HepG2 (cell line): ENCODE measurements around the gene CALD1. TPM values are rescaled to one million over a fixed set of nuclear protein-coding genes. Genes with fewer than 3 reads are reported as not detected.

ENCODE experiments used
- CSRNP1 ChIP-seq: sonication (generic); formaldehyde crosslinking; IDR thresholded peaks from 2 replicates; pipeline ENCODE4 v1.8.1; 2023; ENCODE audit warnings: mild to moderate bottlenecking, missing genetic modification reagents
- FIP1L1 ChIP-seq: fragments of 200-400 bp; formaldehyde crosslinking; IDR thresholded peaks from 2 replicates; pipeline ENCODE4 v1.6.1; 2018; ENCODE audit warnings: low read depth, mild to moderate bottlenecking, low read length, moderate library complexity, borderline replicate concordance; ENCODE audit not compliant: insufficient read depth
- FLYWCH1 ChIP-seq: sonication (generic); formaldehyde crosslinking; IDR thresholded peaks from 2 replicates; pipeline ENCODE4 v1.8.1; 2023; ENCODE audit warnings: mild to moderate bottlenecking, missing genetic modification reagents
- MED1 ChIP-seq: sonication (generic); formaldehyde crosslinking; IDR thresholded peaks from 2 replicates; pipeline ENCODE4 v1.4.0; 2020; ENCODE audit warnings: missing genetic modification reagents
- PAWR ChIP-seq: sonication (generic); formaldehyde crosslinking; IDR thresholded peaks from 2 replicates; pipeline ENCODE4 v1.4.0; 2020; ENCODE audit warnings: missing genetic modification reagents, mild to moderate bottlenecking, borderline replicate concordance
- PPARG ChIP-seq: conservative IDR thresholded peaks from 2 replicates; pipeline ENCODE4 v1.6.1; 2016; ENCODE audit warnings: missing biosample characterization, missing genetic modification reagents
- RXRB ChIP-seq: IDR thresholded peaks from 2 replicates; pipeline ENCODE4 v1.6.1; 2016; ENCODE audit warnings: borderline replicate concordance, missing genetic modification reagents, missing compliant biosample characterization
- TAF15 ChIP-seq: fragments of 200-400 bp; formaldehyde crosslinking; IDR thresholded peaks from one replicate; pipeline ENCODE4 v1.6.1; 2018; ENCODE audit warnings: mild to moderate bottlenecking, low read depth, low read length; ENCODE audit not compliant: poor library complexity, severe bottlenecking
- TBX3 ChIP-seq: fragments of 450-650 bp; IDR thresholded peaks from 2 replicates; pipeline ENCODE4 v1.6.1; 2017; ENCODE audit warnings: antibody characterized with exemption, mild to moderate bottlenecking, inconsistent platforms, borderline replicate concordance
- ZFP36 ChIP-seq: fragments of 150-350 bp; IDR thresholded peaks from 2 replicates; pipeline ENCODE4 v1.6.1; 2018; ENCODE audit warnings: borderline replicate concordance, low read length, low read depth; ENCODE audit not compliant: partially characterized antibody
- ZNF484 ChIP-seq: sonication (generic); formaldehyde crosslinking; IDR thresholded peaks from 2 replicates; pipeline ENCODE4 v1.5.1; 2020; ENCODE audit warnings: mild to moderate bottlenecking, low read depth, missing genetic modification reagents, borderline replicate concordance
- ZNF646 ChIP-seq: sonication (generic); formaldehyde crosslinking; IDR thresholded peaks from 2 replicates; pipeline ENCODE4 v1.9.0; 2021; ENCODE audit warnings: mild to moderate bottlenecking, missing genetic modification reagents
- ZNF746 ChIP-seq: sonication (generic); formaldehyde crosslinking; IDR thresholded peaks from 2 replicates; pipeline ENCODE4 v1.8.0; 2022; ENCODE audit warnings: mild to moderate bottlenecking, missing genetic modification reagents
- ZNF883 ChIP-seq: sonication (generic); formaldehyde crosslinking; IDR thresholded peaks from 2 replicates; pipeline ENCODE4 v1.5.1; 2020; ENCODE audit warnings: mild to moderate bottlenecking, missing genetic modification reagents; ENCODE audit errors: not compliant biosample characterization
- ZSCAN12 ChIP-seq: sonication (generic); formaldehyde crosslinking; IDR thresholded peaks from 2 replicates; pipeline ENCODE4 v1.9.0; 2021; ENCODE audit warnings: mild to moderate bottlenecking, missing genetic modification reagents
- ZSCAN9 ChIP-seq: IDR thresholded peaks from 2 replicates; pipeline ENCODE4 v1.6.1; 2016; ENCODE audit warnings: borderline replicate concordance
- polyA plus RNA-seq, 8 experiments: library from polyadenylated mRNA; depleted of rRNA in 3 of 8; stranded (reverse) in 7 of 8; unstranded in 1 of 8; fragments of >200 nt; fragmentation: Illumina TruSeq in 4 of 8; extraction: Trizol in 4 of 8; gene quantifications; 2 replicates each; pipeline versions ENCODE4 v1.2.1 to v1.2.3, GENCODE V29; 2011 to 2016; ENCODE audit warnings: low read depth in 4 of 8, missing spikeins in 1 of 8, mixed read lengths in 1 of 8; ENCODE audit not compliant: insufficient read depth in 1 of 8
- total RNA-seq, 5 experiments: library from RNA; depleted of rRNA; stranded (reverse); fragments of >200 nt; fragmentation: Illumina TruSeq; extraction: Trizol; gene quantifications; 2 replicates each; pipeline ENCODE4 v1.2.3, GENCODE V29; 2016; ENCODE audit warnings: low read depth in 1 of 5
- TF ChIP-seq, protein P1 (sequence below): IDR thresholded peaks from 2 replicates; pipeline ENCODE4 v1.6.1; 2012; ENCODE audit warnings: inconsistent platforms
- TF ChIP-seq, protein P2 (sequence below): sonication (generic); formaldehyde crosslinking; IDR thresholded peaks from 2 replicates; pipeline ENCODE4 v1.5.0; 2020; ENCODE audit warnings: mild to moderate bottlenecking, missing genetic modification reagents, moderate library complexity
- TF ChIP-seq, protein P3 (sequence below): sonication (generic); formaldehyde crosslinking; IDR thresholded peaks from 2 replicates; pipeline ENCODE4 v1.4.0; 2020; ENCODE audit warnings: missing genetic modification reagents

The CALD1 gene
- total and polyA plus RNA-seq, 2 of the 13 experiments (the other 11 are each of a cell fraction or from before 2014, with no cell fraction given) = 53.0 to 112 TPM

DNA sequence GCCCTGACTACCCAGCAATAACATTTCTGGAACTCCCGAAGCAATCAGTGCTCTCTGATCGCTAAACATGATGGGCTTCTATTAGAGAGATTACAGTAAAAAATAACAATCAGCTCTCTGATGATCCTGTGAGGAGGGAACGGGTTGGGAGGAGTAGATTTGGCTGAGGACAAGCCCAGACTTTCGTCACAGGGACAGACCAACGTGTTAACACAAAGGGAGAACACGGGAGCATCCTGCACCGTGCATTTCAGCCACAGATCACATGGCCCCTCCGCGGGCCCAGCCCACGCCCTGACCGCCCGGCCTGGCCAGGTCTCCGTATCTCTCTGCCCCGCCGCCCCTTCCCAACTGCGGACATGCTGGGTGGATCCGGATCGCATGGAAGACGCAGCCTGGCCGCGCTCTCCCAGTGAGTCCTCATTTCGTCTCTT, 111.8 kb downstream of the CALD1 start (continued):
- TF ChIP-seq ZNF646 (CRISPR knock-in tag) (peak; percentile 37; the same call in 1 of the 2 replicates), CSRNP1 (CRISPR knock-in tag) (no peak), PPARG (CRISPR knock-in tag) (no peak; the same call in 1 of the 2 replicates), ZNF746 (no peak), FLYWCH1 (CRISPR knock-in tag) (no peak), TAF15 (no peak), ZFP36 (no peak), ZNF883 (CRISPR knock-in tag) (no peak), ZSCAN12 (CRISPR knock-in tag) (no peak), TBX3 (no peak), ZSCAN9 (CRISPR knock-in tag) (peak; percentile 40; the same call in 1 of the 2 replicates), PAWR (CRISPR knock-in tag) (no peak), RXRB (CRISPR knock-in tag) (peak; percentile 51; the same call in 1 of the 2 replicates), ZNF484 (CRISPR knock-in tag) (no peak), MED1 (CRISPR knock-in tag) (peak; percentile 83), FIP1L1 (no peak)
- TF ChIP-seq, protein P1, sequence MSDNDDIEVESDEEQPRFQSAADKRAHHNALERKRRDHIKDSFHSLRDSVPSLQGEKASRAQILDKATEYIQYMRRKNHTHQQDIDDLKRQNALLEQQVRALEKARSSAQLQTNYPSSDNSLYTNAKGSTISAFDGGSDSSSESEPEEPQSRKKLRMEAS = peak; percentile 96
- TF ChIP-seq, protein P2, sequence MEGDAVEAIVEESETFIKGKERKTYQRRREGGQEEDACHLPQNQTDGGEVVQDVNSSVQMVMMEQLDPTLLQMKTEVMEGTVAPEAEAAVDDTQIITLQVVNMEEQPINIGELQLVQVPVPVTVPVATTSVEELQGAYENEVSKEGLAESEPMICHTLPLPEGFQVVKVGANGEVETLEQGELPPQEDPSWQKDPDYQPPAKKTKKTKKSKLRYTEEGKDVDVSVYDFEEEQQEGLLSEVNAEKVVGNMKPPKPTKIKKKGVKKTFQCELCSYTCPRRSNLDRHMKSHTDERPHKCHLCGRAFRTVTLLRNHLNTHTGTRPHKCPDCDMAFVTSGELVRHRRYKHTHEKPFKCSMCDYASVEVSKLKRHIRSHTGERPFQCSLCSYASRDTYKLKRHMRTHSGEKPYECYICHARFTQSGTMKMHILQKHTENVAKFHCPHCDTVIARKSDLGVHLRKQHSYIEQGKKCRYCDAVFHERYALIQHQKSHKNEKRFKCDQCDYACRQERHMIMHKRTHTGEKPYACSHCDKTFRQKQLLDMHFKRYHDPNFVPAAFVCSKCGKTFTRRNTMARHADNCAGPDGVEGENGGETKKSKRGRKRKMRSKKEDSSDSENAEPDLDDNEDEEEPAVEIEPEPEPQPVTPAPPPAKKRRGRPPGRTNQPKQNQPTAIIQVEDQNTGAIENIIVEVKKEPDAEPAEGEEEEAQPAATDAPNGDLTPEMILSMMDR = no peak
- TF ChIP-seq, protein P3, sequence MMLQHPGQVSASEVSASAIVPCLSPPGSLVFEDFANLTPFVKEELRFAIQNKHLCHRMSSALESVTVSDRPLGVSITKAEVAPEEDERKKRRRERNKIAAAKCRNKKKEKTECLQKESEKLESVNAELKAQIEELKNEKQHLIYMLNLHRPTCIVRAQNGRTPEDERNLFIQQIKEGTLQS (CRISPR knock-in tag) = 0 out of 2 replicates have a peak, but pooled peaks have one; percentile 46
